ENCODE data around the gene TENM3.

TENM3 gene

GRCh38 chr4:182764137-182764536 is 520.9 kb downstream of the TENM3 start (continued):
- no peak for TF ChIP-seq CREB5 (CRISPR knock-in tag; IDR thresholded peaks at IDR 0.05; ENCODE audit: low read depth)
- TF ChIP-seq ZFP3 (CRISPR knock-in tag; IDR thresholded peaks at IDR 0.05): no peak
- TF ChIP-seq BACH2 (CRISPR knock-in tag; IDR thresholded peaks at IDR 0.05; ENCODE audit: borderline replicate concordance): no peak
- TF ChIP-seq ARNTL (CRISPR knock-in tag; IDR thresholded peaks at IDR 0.05; ENCODE audit: borderline replicate concordance, low read depth): no peak
- TF ChIP-seq CSDC2 (CRISPR knock-in tag; IDR thresholded peaks at IDR 0.05): no peak

- TF ChIP-seq POU6F1 (CRISPR knock-in tag; IDR thresholded peaks at IDR 0.05; ENCODE audit: borderline replicate concordance, low read depth) (no peak), ZC3H10 (CRISPR knock-in tag; IDR thresholded peaks at IDR 0.05) (no peak), TOX (CRISPR knock-in tag; IDR thresholded peaks at IDR 0.05; ENCODE audit: borderline replicate concordance) (no peak), ZNF565 (CRISPR knock-in tag; conservative IDR thresholded peaks at IDR 0.05; ENCODE audit: low read depth) (no peak), CSDC2 (CRISPR knock-in tag; IDR thresholded peaks at IDR 0.05) (no peak), RARB (CRISPR knock-in tag; IDR thresholded peaks at IDR 0.05) (no peak), PPARA (CRISPR knock-in tag; IDR thresholded peaks at IDR 0.05; ENCODE audit: borderline replicate concordance) (no peak), BACH2 (CRISPR knock-in tag; IDR thresholded peaks at IDR 0.05; ENCODE audit: borderline replicate concordance) (no peak), ZFP30 (CRISPR knock-in tag; IDR thresholded peaks at IDR 0.05) (no peak)
- no peak for ATAC-seq
These were observed 521.4 kb downstream of the TENM3 start for GRCh38 chr4:182764642-182765041.

- no peak for ATAC-seq
- no peak for TF ChIP-seq ARNTL (CRISPR knock-in tag; IDR thresholded peaks at IDR 0.05; ENCODE audit: borderline replicate concordance, low read depth)
- TF ChIP-seq ZC3H10 (CRISPR knock-in tag; IDR thresholded peaks at IDR 0.05): no peak
- no peak for TF ChIP-seq GLIS3 (CRISPR knock-in tag; IDR thresholded peaks at IDR 0.05)
- TF ChIP-seq OSR1 (CRISPR knock-in tag; IDR thresholded peaks at IDR 0.05): no peak
- TF ChIP-seq POU6F1 (CRISPR knock-in tag; IDR thresholded peaks at IDR 0.05; ENCODE audit: borderline replicate concordance, low read depth): no peak
- TF ChIP-seq RARB (CRISPR knock-in tag; IDR thresholded peaks at IDR 0.05): no peak
- TF ChIP-seq ZFP30 (CRISPR knock-in tag; IDR thresholded peaks at IDR 0.05): no peak
- no peak for TF ChIP-seq ZFP3 (CRISPR knock-in tag; IDR thresholded peaks at IDR 0.05)
- no peak for TF ChIP-seq SNAI2 (CRISPR knock-in tag; IDR thresholded peaks at IDR 0.05)
- TF ChIP-seq ZNF8 (CRISPR knock-in tag; IDR thresholded peaks at IDR 0.05): no peak
- no peak for TF ChIP-seq CSRNP3 (CRISPR knock-in tag; IDR thresholded peaks at IDR 0.05)
- TF ChIP-seq ZNF70 (CRISPR knock-in tag; IDR thresholded peaks at IDR 0.05): no peak
- no peak for TF ChIP-seq CSDC2 (CRISPR knock-in tag; IDR thresholded peaks at IDR 0.05)
- no peak for TF ChIP-seq TOX (CRISPR knock-in tag; IDR thresholded peaks at IDR 0.05; ENCODE audit: borderline replicate concordance)
- no peak for TF ChIP-seq CREB5 (CRISPR knock-in tag; IDR thresholded peaks at IDR 0.05; ENCODE audit: low read depth)
These were observed 523.0 kb downstream of the TENM3 start for GRCh38 chr4:182765987-182766856.

GRCh38 chr4:182766857-182767250 is 523.7 kb downstream of the TENM3 start:
- no peak for ATAC-seq
- TF ChIP-seq TSHZ2 (CRISPR knock-in tag; IDR thresholded peaks at IDR 0.05) (no peak), BACH2 (CRISPR knock-in tag; IDR thresholded peaks at IDR 0.05; ENCODE audit: borderline replicate concordance) (no peak), ZFP3 (CRISPR knock-in tag; IDR thresholded peaks at IDR 0.05) (no peak), CREB5 (CRISPR knock-in tag; IDR thresholded peaks at IDR 0.05; ENCODE audit: low read depth) (no peak), SNAI2 (CRISPR knock-in tag; IDR thresholded peaks at IDR 0.05) (no peak), RARB (CRISPR knock-in tag; IDR thresholded peaks at IDR 0.05) (no peak), OSR1 (CRISPR knock-in tag; IDR thresholded peaks at IDR 0.05) (no peak), ARNTL (CRISPR knock-in tag; IDR thresholded peaks at IDR 0.05; ENCODE audit: borderline replicate concordance, low read depth) (no peak), POU6F1 (CRISPR knock-in tag; IDR thresholded peaks at IDR 0.05; ENCODE audit: borderline replicate concordance, low read depth) (no peak), ZC3H10 (CRISPR knock-in tag; IDR thresholded peaks at IDR 0.05) (no peak)
